RWPE2 (cell line): Measurements from ENCODE around the gene LGR5.

ENCODE experiments used
- ATAC-seq: fragments of 200-7000 bp; cut with Tn5 transposase; 3 replicates; pipeline ENCODE4 v1.9.1; 2021; ENCODE audit warnings: low read depth
- DNase-seq: peaks from one replicate; pipeline ENCODE4 v3.0.0-alpha.2; 2020; ENCODE audit warnings: low spot score
- H3K27ac ChIP-seq: fragments of 450-650 bp; 2 replicates; pipeline ENCODE4 v1.5.1; 2017; ENCODE audit warnings: mild to moderate bottlenecking; ENCODE audit not compliant: poor library complexity, severe bottlenecking
- H3K27me3 ChIP-seq: fragments of 250-450 bp; sonication (Bioruptor Pico); 2 replicates; pipeline ENCODE4 v1.5.1; 2021; ENCODE audit warnings: mild to moderate bottlenecking, moderate library complexity; ENCODE audit not compliant: insufficient read depth, poor library complexity, severe bottlenecking
- H3K36me3 ChIP-seq: fragments of 250-450 bp; sonication (Bioruptor Pico); 2 replicates; pipeline ENCODE4 v1.5.1; 2020; ENCODE audit warnings: low read depth, mild to moderate bottlenecking, moderate library complexity
- H3K4me1 ChIP-seq: fragments of 250-450 bp; sonication (Bioruptor Pico); 2 replicates; pipeline ENCODE4 v1.5.1; 2021; ENCODE audit warnings: mild to moderate bottlenecking, moderate library complexity; ENCODE audit not compliant: insufficient read depth, poor library complexity, severe bottlenecking
- H3K4me3 ChIP-seq: fragments of 250-450 bp; sonication (Bioruptor Pico); 2 replicates; pipeline ENCODE4 v1.5.1; 2021; ENCODE audit warnings: mild to moderate bottlenecking, moderate library complexity; ENCODE audit not compliant: severe bottlenecking
- H3K9me3 ChIP-seq: fragments of 250-450 bp; sonication (Bioruptor Pico); 2 replicates; pipeline ENCODE4 v1.5.1; 2021; ENCODE audit warnings: mild to moderate bottlenecking, moderate library complexity; ENCODE audit not compliant: severe bottlenecking
- TF ChIP-seq, protein P1 (sequence below): fragments of 450-650 bp; IDR thresholded peaks from one replicate; pipeline ENCODE4 v1.5.1; 2017; ENCODE audit warnings: mild to moderate bottlenecking, moderate library complexity; ENCODE audit not compliant: poor library complexity, severe bottlenecking

Gene LGR5

DNA sequence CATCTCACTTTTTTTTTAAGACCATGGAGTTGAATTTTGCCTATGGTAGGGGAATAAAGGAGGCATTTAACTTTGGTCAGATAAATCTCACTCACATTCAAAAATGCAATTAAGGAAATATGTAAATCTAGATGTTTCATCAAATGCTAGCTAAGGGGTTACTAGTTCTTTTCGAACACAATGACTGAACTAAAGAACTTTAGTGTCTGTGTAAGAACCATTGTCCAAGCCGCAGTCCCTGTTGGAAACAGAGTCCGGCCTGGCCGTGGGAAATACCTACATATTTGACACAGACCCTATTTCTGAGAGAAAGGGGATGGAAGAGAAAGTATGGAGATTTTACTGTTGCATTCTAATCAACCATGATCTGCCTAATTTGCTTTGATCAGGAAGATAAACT, 17.4 kb downstream of the LGR5 start:
- no peak for ATAC-seq
- Histone ChIP-seq H3K36me3 (no peaks in the 10 kb centered on the region), H3K4me1 (no peaks in the 10 kb centered on the region), H3K27ac (no peak overlapping the region), H3K27me3 (peaks cover 50% of the 10 kb centered on the region), H3K4me3 (no peak overlapping the region), H3K9me3 (no peaks in the 10 kb centered on the region)
- DNase-seq = no peak
- TF ChIP-seq, protein P1, sequence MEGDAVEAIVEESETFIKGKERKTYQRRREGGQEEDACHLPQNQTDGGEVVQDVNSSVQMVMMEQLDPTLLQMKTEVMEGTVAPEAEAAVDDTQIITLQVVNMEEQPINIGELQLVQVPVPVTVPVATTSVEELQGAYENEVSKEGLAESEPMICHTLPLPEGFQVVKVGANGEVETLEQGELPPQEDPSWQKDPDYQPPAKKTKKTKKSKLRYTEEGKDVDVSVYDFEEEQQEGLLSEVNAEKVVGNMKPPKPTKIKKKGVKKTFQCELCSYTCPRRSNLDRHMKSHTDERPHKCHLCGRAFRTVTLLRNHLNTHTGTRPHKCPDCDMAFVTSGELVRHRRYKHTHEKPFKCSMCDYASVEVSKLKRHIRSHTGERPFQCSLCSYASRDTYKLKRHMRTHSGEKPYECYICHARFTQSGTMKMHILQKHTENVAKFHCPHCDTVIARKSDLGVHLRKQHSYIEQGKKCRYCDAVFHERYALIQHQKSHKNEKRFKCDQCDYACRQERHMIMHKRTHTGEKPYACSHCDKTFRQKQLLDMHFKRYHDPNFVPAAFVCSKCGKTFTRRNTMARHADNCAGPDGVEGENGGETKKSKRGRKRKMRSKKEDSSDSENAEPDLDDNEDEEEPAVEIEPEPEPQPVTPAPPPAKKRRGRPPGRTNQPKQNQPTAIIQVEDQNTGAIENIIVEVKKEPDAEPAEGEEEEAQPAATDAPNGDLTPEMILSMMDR = no peak

DNA sequence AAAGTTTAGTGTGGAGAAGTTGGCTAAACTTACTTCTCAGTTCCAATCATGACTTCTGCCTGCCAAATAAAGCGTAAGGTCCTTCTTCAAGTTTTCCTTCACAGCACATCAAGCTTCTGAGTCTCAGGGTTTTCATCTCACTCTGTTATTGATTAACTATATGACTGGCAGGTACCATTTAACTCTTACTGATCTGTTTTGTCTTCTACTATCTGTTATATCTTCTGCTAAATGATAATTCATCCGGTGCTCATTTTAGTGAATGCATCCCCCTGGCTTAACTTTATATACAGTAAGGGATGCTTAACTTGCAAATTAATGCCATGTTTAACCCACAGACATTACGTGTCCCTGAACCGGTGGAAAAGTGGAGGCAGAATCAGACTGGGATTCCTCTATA, 20.7 kb downstream of the LGR5 start:
- TF ChIP-seq, protein P1 = no peak
- Histone ChIP-seq H3K36me3 (no peaks in the 10 kb centered on the region), H3K27ac (no peak overlapping the region), H3K27me3 (peaks cover 43% of the 10 kb centered on the region), H3K4me1 (no peaks in the 10 kb centered on the region), H3K4me3 (no peak overlapping the region), H3K9me3 (no peaks in the 10 kb centered on the region)
- no peak for DNase-seq
- ATAC-seq = no peak

DNA sequence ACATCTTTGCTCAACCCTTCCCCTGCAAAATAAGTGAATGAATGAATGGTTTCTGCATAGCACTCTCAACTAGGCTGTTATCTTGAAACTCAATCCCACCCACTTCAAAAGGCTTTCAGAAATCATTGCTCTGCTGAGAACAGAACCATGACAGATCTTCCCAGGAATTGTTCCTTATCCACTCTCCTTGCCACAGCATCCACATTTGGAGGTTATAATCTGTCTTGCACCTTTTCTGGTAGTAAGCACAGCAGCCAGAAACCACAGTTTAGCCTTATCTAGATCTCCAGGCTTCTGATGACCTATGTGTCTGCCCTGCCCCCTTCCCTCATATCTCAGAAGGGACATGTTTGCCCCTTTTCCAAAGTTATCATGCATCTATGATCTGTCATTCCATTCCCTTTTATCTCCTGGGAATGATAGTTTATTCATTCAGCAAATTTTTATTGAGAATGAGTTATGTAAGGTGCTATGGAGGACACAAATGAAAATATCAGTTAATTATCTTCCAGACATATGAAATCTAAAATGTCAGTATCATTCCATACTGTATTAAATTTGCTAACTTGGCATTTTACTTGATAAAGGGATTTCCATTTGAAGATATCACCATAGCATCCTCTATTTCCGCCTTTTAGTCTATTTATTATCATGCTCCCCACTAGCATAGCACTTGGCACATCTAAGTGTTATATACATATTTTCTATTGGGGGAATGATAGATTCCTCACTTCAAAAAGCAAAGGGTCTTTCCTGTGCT, 21.4 kb downstream of the LGR5 start:
- peaks cover 36% of the 10 kb centered on the region for H3K27me3 ChIP-seq
- ATAC-seq (no peak), DNase-seq (no peak)
- H3K36me3 ChIP-seq = no peaks in the 10 kb centered on the region
- H3K4me3 ChIP-seq = no peak overlapping the region
- H3K9me3 ChIP-seq = no peaks in the 10 kb centered on the region
- H3K27ac ChIP-seq = no peak overlapping the region
- TF ChIP-seq, protein P1 = no peak
- no peaks in the 10 kb centered on the region for H3K4me1 ChIP-seq

DNA sequence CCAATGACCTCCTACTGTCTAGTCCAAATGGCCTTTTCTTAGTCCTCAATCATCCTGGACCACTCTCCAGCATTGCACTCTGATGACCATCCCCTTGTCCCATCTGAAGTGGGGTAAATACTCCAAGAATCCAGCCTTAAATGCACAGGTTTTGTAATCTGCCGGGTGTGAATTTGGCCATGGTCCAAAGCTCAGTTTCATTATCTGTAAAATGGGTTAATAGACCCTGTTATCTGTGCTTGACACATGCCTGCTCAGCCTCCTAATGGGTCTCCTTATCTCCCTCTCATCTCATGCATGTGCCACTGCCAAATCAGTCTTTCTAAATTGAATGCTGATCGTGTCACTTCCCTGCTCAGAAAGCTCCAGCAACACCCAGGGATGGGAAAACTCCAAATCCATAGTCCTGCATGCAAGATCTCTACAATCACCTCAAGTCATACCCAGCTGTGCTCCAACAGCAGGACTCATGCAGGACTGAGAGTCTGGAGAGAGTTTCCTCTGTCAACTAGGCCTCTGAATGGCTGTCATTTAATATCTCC, 22.3 kb downstream of the LGR5 start:
- no peaks in the 10 kb centered on the region for H3K36me3 ChIP-seq
- DNase-seq (no peak), ATAC-seq (no peak)
- H3K4me1 ChIP-seq = no peaks in the 10 kb centered on the region
- TF ChIP-seq, protein P1 = no peak
- H3K27ac ChIP-seq = no peak overlapping the region
- H3K9me3 ChIP-seq = no peaks in the 10 kb centered on the region
- H3K4me3 ChIP-seq = no peak overlapping the region
- peaks cover 27% of the 10 kb centered on the region for H3K27me3 ChIP-seq

DNA sequence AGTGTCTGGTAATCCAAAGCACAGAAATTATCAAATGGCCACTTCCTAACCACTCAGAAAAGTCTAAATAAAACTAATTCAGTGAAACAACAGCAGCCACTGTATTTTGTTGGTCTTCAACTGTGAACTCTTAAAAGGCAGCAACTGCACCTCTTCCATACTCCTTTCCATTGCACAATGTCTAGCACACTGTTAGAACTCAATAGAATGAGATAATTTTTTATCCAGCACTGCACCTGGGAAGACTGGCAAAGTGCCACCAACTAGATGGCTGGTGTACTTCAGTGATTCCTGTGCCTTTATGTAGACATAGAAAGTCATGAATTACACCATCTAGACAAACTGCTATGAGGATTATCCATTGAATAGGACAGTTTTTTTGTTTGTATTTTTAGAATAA, 26.2 kb downstream of the LGR5 start:
- ATAC-seq (no peak), DNase-seq (no peak)
- Histone ChIP-seq H3K4me3 (no peak overlapping the region), H3K36me3 (no peaks in the 10 kb centered on the region), H3K27ac (no peak overlapping the region), H3K9me3 (no peaks in the 10 kb centered on the region), H3K27me3 (peaks cover 7% of the 10 kb centered on the region), H3K4me1 (no peaks in the 10 kb centered on the region)
- TF ChIP-seq, protein P1 = no peak
